Renal pelvis (tissue), 4 donors: ENCODE data around the gene ADD1. TPM values are rescaled to one million over a fixed set of nuclear protein-coding genes. Genes with fewer than 3 reads are reported as not detected.
"Not testable (repeated sequence)": the region's sequence is repeated elsewhere in the genome, so short reads cannot be mapped to it uniquely, and the experiment has no call there.

Source experiments
- DNase-seq: peaks from one replicate; pipeline ENCODE4 v3.0.0-alpha.2; 2013
- polyA plus RNA-seq, 3 donors: library from polyadenylated mRNA; unstranded; fragments of 120-200 nt; gene quantifications; one replicate each; pipeline ENCODE4 v1.2.1, GENCODE V29; 2013; ENCODE audit not compliant: insufficient read length in 3 of 3

Gene ADD1
- polyA plus RNA-seq, 3 donors = 261 to 290 (median 281) TPM

GRCh38 chr4:2932951-2933565, 89.4 kb downstream of the ADD1 start:
- DNase-seq = no peak

DNA sequence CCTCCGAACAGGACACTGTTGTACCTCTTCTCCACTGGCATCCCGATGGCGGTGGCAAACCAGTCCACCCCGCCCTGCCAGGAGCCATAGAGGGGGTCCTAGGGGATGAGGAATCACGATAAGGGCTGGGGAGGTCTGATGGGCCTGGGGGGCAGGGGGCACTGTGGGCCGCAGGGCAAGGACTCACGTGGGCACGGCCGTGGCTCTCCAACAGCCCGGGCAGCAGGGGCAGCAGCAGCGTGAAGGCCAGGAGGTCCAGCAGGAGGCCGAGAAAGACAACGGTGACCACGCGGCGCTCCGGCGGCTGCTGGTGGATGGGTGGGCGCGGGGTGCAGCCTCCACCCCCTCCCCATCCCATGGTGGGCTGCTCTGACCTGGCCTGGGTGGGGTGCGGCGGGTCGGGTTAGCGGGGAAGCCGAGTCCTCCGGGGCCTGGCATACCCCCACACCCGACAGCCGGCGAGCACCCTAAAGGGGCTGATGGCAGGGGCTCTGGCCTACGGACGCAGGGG, 90.0 kb downstream of the ADD1 start:
- no peak for DNase-seq

DNA sequence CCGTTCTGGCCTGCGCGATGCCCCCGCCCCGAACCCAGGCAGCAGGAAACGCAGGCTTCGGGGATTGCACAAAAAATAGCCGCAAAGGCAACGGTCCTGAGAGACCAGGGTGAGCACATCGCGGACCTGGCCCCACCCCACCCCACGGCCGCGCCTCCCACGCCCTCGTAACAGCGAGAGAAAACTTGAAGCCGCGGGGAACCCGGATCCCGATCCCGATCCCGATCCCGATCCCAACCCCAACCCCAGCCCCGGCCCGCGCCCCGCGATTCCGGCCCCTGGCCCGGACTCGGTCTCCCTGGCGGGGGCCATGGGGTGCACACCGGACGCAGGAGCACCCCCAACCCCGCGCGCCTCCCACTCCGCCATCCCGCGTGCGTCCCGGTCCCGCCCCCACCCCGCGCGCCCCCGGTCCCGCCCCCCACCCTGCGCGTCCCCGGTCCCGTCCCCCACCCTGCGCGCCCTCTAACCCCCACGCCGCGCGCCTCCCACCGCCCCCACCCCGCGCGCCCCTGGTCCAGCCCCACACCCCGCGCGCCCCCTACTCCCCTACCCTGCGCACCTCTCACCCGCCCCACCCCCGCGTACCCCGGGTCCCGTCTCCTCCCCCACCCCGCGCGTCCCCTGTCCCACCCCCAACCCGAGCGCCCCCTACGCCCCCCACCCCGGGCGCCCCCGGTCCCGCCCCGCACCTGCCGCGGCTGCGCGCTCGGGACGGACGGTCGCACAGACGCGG, 90.6 kb downstream of the ADD1 start:
- no peak for DNase-seq

- peak; percentile 90 for DNase-seq
These were observed 91.4 kb downstream of the ADD1 start for GRCh38 chr4:2934813-2935761.

- DNase-seq = no peak
These were observed 92.4 kb downstream of the ADD1 start for GRCh38 chr4:2935762-2936743.

DNA sequence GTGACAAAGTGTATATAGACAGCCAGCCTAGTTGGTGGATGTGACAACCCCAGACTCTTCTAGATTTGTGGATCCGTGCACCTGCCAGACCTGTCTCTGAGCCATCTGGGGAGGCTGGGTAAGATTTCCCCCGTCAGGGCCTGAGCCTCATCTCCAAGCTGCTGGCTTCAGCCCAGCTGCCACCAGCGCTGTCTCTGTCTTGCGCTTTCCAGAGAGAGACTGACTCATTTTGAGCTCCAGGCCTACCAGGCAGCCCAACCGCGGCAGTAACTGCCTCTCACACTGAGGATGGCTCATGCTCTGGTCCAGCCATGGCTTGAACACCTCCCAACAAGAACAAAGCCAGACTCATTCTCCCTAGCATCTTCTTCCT, 93.1 kb downstream of the ADD1 start:
- DNase-seq = no peak

- DNase-seq = no peak
These were observed 93.7 kb downstream of the ADD1 start for GRCh38 chr4:2937146-2937857.

DNA sequence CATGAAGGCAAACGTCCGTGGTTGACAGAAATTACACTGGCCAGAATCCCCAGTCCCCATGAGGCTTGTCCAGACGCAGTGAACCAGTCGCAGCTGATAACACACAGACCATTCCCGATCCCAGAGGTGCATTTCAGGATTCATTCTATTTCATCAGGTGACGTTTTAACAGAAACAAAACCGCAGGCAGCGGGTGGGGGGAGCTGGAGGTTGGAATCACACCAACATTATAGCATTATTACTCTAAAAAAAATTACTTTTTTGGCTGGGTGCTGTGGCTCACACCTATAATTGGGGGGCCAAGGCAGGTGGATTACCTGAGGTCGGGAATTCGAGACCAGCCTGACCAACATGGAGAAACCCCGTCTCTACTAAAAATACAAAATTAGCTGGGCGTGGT, 94.3 kb downstream of the ADD1 start:
- no peak for DNase-seq

- not testable (repeated sequence) for DNase-seq
These were observed 94.8 kb downstream of the ADD1 start for GRCh38 chr4:2938411-2938810.

GRCh38 chr4:2938906-2939305, 95.3 kb downstream of the ADD1 start:
- no peak for DNase-seq

DNA sequence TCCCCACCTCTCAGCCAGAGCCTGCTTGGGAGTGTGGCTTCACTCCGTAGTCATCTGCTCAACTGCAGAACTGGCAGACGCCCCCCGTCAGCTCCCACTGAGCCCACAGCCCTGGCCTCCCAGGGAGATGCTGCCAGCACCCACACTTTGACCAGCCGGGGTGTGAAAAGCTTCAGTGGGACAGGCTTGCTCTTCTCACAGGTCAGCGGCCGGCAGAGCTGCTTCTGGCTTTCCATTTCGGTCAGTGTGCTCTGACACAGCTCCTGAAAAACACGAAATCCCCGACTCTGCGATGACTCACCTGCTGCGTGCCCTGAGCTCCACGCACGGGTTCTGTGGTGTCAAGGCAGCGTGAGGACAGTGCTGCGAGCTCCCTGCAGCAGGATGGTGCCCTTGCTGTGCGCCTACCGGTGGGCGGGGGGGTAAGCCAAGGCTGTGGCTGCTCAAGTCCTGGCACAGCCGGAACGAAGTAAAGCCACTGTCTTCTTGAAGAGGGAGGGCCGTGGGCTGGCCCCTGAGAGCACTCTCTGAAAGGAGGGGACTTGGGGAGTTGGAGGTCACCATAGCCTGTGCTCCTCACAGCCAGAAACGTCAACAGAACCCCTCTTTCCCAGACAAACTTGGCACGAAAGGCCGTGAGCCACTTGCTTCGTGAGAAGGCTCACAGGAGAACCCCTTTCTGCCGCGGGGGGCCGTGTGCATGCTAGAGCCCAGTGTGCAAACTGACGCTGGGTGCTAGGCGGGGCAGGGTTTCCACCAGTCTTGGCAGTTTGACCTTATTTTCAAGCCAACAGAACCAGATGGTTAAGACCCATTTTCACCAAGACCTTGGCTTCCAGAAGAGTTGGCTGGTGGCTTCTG, 96.0 kb downstream of the ADD1 start:
- DNase-seq = no peak

DNA sequence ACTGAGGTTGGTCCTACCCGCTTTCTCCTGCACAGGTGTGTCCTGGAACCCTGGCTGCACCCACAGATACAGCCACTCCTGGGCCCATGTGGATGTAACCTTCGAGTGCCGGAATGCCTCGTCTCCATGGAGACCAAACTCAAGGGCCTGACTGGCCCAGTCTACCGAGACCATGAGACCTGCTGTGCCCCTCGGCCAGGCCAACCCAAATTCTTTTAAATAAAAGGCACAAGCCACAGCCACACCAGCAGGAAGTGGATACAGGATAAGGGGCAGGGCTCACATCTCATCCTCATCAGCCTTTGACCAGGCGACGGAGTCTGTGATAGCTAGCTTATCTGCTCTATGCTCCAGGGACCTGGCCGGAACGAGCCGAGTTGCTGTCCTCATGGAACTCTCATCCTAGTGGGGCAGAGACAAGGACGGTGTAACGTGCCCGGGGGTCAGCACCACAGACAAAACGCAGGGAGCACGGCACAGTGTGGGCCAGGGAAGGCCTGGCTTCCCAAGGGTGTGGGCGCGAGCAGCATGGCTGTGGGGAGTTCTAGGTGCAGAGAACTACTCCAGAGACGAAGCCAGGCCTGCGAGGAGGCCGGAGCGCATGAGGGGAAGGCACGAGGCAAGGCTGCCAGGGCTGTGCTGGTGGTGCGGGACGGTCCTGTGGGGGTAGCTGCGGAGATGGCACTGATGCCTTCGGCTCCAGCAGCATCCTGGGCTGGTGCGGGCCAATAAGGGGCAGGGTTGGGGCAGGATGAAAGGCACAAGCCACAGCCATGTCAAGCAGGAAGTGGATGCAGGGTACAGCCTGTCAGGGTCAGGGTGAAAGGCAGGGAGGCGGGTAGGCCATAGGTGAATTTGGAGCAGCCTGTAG, 96.9 kb downstream of the ADD1 start:
- DNase-seq = no peak

DNA sequence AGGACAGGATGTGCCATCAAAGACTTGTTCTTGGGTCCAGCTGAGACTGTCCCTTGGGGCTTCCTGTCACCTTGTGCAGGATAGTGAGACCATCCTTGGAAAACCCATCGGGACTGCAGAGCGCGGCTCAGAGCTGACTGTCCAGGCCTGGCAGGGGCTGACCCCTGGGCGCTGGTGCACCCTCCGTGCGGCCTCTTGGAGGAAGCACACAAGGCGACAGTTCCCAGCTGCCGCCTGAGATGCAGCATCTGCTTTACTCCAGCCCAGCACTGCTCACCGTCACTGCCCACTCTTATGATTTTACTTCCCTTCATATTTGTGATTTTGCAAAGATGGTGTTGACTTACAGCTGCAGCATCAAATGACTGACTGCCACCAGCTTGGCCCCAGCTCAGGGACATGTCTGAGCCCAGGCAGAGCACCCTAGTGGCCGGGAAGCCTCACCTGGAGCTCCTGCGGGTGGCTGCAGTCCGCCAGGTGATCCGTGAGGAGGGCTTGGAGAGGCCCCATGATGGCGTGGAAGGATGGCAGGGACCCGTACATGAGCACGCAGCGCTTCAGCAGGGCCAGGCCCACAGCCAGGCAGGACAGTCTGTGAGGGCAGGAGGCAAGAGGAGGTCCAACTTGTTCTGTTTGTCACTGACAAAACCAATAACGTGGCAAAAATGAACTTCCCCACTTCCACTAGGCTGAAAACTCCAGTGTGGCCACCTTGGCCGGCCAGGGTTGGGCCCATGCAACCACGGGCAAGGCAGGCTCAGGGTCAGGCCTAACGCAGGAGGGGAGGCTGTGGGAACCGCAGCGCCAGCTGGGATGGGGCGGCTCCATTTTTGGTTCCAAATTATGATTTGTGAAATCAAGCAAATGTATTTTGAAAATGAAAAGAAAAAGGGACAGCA, 97.7 kb downstream of the ADD1 start:
- DNase-seq = no peak

GRCh38 chr4:2942037-2942531, 98.4 kb downstream of the ADD1 start:
- no peak for DNase-seq

DNA sequence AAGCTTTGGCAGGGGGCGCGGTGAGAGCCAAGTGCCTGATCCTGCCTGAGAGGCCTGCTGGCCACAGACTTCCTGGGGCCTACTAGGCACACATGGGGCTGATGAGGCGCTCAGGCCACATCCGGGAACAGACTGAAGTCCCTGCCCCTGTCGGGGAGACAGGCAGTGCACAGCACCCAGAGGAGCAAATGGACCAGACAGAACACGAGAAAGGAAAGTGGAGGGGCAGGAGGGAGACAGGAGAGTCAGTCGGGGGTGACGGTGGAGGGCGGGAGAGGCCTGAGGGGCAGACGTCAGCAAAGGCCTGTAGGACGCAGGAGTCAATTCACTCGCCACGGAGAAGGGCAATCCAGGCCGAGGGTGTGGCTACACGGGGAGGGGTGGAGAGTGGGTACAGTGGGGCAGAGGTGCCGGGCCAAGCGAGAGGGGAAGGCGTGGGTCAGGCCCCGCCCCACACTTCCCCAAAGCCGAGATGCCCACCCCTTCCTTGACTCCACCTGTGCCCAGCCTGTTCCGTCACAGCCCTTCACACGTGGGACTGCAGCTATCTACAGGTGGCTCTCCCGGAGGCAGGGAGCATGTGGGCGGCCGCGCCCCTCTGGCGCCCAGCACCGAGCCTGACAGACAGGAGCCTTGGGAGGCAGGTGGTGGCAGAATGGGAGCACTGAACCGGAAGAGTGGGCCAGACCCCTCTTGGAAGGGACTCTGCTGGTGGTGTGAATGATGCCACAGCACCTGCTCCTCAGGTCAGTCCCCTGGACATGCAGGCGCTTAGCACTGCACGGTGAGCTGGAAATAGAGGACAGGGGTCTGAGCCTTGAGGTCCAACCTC, 99.1 kb downstream of the ADD1 start:
- DNase-seq = no peak
